ENCODE results near the gene RMND1.

The RMND1 gene

DNA sequence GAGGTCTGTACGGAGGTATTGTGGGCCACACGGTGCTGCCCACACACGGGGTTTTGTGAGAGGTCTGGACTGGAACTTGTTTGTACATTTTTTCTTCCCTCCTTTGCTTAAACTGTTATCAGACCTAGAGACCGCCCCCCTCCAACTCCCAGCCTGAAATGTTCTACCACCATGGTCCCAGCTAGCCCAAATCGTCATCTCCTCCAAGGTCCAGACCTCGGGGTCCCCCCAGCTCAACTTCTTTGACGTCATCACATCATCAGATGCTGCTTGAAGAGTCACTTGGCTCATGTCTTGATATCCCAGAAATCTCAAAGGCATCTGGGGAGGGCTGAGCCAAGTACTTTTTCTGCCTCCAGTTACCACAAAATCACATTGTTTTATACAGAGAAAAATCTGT is 39.1 kb upstream of the RMND1 start:
- no peak overlapping the region for H3K9ac ChIP-seq (ENCODE audit: low read depth in 1 of 2, low read length in 2 of 2)
- no peaks in the 10 kb centered on the region for H3K9me3 ChIP-seq (ENCODE audit: control insufficient read depth in 2 of 2, low read length in 2 of 2)
- H3K36me3 ChIP-seq (ENCODE audit: control insufficient read depth in 2 of 2, insufficient read depth in 2 of 2, low read length in 2 of 2) = no peaks in the 10 kb centered on the region
- peaks cover 13 to 17% of the 10 kb centered on the region in 2 donors for H3K27me3 ChIP-seq (ENCODE audit: control insufficient read depth in 2 of 2, insufficient read depth in 2 of 2, low read length in 2 of 2)
- H3K4me3 ChIP-seq (ENCODE audit: low read length in 2 of 2) = no peak overlapping the region
- H3K27ac ChIP-seq (ENCODE audit: low read depth in 2 of 2, low read length in 2 of 2) = no peak overlapping the region
- H3K4me1 ChIP-seq (ENCODE audit: control insufficient read depth in 2 of 2, insufficient read depth in 2 of 2, low read length in 2 of 2) = no peaks in the 10 kb centered on the region

DNA sequence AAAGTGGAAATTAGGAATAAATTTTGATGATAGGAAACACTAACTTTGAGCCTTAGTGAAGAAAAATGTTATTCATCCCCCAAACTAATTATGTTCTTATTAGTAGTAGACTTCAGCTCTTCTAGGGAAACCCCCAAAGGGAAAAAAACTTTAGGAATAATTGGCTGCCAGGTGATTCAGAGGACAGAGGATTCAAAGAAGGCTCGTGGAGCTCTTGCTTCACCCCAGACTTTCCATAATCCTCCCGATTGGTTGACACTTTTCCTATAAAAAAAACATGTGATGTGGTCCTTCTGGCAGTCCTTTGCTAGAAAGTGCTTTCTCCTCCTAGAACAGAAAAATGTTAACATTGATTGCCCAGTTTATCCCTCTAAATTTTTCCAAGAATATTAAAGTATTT is 36.3 kb upstream of the RMND1 start:
- Histone ChIP-seq H3K27ac (ENCODE audit: low read depth in 2 of 2, low read length in 2 of 2) (no peak overlapping the region), H3K9me3 (ENCODE audit: control insufficient read depth in 2 of 2, low read length in 2 of 2) (no peaks in the 10 kb centered on the region), H3K9ac (ENCODE audit: low read depth in 1 of 2, low read length in 2 of 2) (no peak overlapping the region), H3K4me3 (ENCODE audit: low read length in 2 of 2) (no peak overlapping the region), H3K36me3 (ENCODE audit: control insufficient read depth in 2 of 2, insufficient read depth in 2 of 2, low read length in 2 of 2) (no peaks in the 10 kb centered on the region), H3K27me3 (ENCODE audit: control insufficient read depth in 2 of 2, insufficient read depth in 2 of 2, low read length in 2 of 2) (peaks cover 0 to 2% of the 10 kb centered on the region in 2 donors), H3K4me1 (ENCODE audit: control insufficient read depth in 2 of 2, insufficient read depth in 2 of 2, low read length in 2 of 2) (no peaks in the 10 kb centered on the region)

GRCh38 chr6:151483994-151484393 is 32.1 kb upstream of the RMND1 start:
- Histone ChIP-seq H3K9me3 (ENCODE audit: control insufficient read depth in 2 of 2, low read length in 2 of 2) (no peaks in the 10 kb centered on the region), H3K4me3 (ENCODE audit: low read length in 2 of 2) (no peak overlapping the region), H3K36me3 (ENCODE audit: control insufficient read depth in 2 of 2, insufficient read depth in 2 of 2, low read length in 2 of 2) (no peaks in the 10 kb centered on the region), H3K4me1 (ENCODE audit: control insufficient read depth in 2 of 2, insufficient read depth in 2 of 2, low read length in 2 of 2) (no peaks in the 10 kb centered on the region), H3K27me3 (ENCODE audit: control insufficient read depth in 2 of 2, insufficient read depth in 2 of 2, low read length in 2 of 2) (no peaks in the 10 kb centered on the region), H3K27ac (ENCODE audit: low read depth in 2 of 2, low read length in 2 of 2) (no peak overlapping the region), H3K9ac (ENCODE audit: low read depth in 1 of 2, low read length in 2 of 2) (no peak overlapping the region)

DNA sequence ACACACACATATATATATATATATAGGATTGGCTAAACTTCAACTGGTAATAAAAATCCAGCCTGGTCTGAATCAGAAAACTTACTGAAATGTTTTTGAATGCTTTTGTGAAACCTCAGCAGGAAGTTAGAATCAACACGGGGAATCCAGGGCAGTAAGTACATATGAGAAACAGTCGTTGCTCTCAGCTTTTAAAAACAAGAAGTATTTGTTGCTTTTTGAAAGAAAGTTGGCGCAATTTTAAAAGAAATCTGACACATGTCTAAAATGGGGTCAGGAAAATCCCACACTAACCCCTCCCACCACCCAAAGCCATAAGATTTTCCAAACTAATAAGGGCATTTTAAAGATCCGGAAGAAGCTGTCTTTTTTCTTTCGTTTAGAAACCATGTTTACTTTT is 30.4 kb upstream of the RMND1 start:
- no peaks in the 10 kb centered on the region for H3K36me3 ChIP-seq (ENCODE audit: control insufficient read depth in 2 of 2, insufficient read depth in 2 of 2, low read length in 2 of 2)
- H3K4me1 ChIP-seq (ENCODE audit: control insufficient read depth in 2 of 2, insufficient read depth in 2 of 2, low read length in 2 of 2) = no peaks in the 10 kb centered on the region
- H3K9me3 ChIP-seq (ENCODE audit: control insufficient read depth in 2 of 2, low read length in 2 of 2) = no peaks in the 10 kb centered on the region
- no peaks in the 10 kb centered on the region for H3K27me3 ChIP-seq (ENCODE audit: control insufficient read depth in 2 of 2, insufficient read depth in 2 of 2, low read length in 2 of 2)
- no peak overlapping the region for H3K9ac ChIP-seq (ENCODE audit: low read depth in 1 of 2, low read length in 2 of 2)
- peak overlapping the region in 1 of 2 donors; percentile 9 for H3K27ac ChIP-seq (ENCODE audit: low read depth in 2 of 2, low read length in 2 of 2)
- peak overlapping the region in 1 of 2 donors; percentile 22 for H3K4me3 ChIP-seq (ENCODE audit: low read length in 2 of 2)

- Histone ChIP-seq H3K9me3 (ENCODE audit: control insufficient read depth in 2 of 2, low read length in 2 of 2) (no peaks in the 10 kb centered on the region), H3K9ac (ENCODE audit: low read depth in 1 of 2, low read length in 2 of 2) (no peak overlapping the region), H3K36me3 (ENCODE audit: control insufficient read depth in 2 of 2, insufficient read depth in 2 of 2, low read length in 2 of 2) (no peaks in the 10 kb centered on the region), H3K27me3 (ENCODE audit: control insufficient read depth in 2 of 2, insufficient read depth in 2 of 2, low read length in 2 of 2) (no peaks in the 10 kb centered on the region), H3K4me3 (ENCODE audit: low read length in 2 of 2) (no peak overlapping the region), H3K27ac (ENCODE audit: low read depth in 2 of 2, low read length in 2 of 2) (peak overlapping the region; percentile 6 to 11), H3K4me1 (ENCODE audit: control insufficient read depth in 2 of 2, insufficient read depth in 2 of 2, low read length in 2 of 2) (no peaks in the 10 kb centered on the region)
Observed at GRCh38 chr6:151481786-151482185, 29.9 kb upstream of the RMND1 start.

GRCh38 chr6:151478670-151479069 is 26.7 kb upstream of the RMND1 start:
- Histone ChIP-seq H3K4me1 (ENCODE audit: control insufficient read depth in 2 of 2, insufficient read depth in 2 of 2, low read length in 2 of 2) (peaks cover 0 to 2% of the 10 kb centered on the region in 2 donors), H3K4me3 (ENCODE audit: low read length in 2 of 2) (no peak overlapping the region), H3K36me3 (ENCODE audit: control insufficient read depth in 2 of 2, insufficient read depth in 2 of 2, low read length in 2 of 2) (no peaks in the 10 kb centered on the region), H3K9ac (ENCODE audit: low read depth in 1 of 2, low read length in 2 of 2) (no peak overlapping the region), H3K9me3 (ENCODE audit: control insufficient read depth in 2 of 2, low read length in 2 of 2) (no peaks in the 10 kb centered on the region), H3K27me3 (ENCODE audit: control insufficient read depth in 2 of 2, insufficient read depth in 2 of 2, low read length in 2 of 2) (no peaks in the 10 kb centered on the region), H3K27ac (ENCODE audit: low read depth in 2 of 2, low read length in 2 of 2) (no peak overlapping the region)

GRCh38 chr6:151477726-151478125 is 25.8 kb upstream of the RMND1 start:
- H3K27me3 ChIP-seq (ENCODE audit: control insufficient read depth in 2 of 2, insufficient read depth in 2 of 2, low read length in 2 of 2) = no peaks in the 10 kb centered on the region
- peaks cover 0 to 2% of the 10 kb centered on the region in 2 donors for H3K4me1 ChIP-seq (ENCODE audit: control insufficient read depth in 2 of 2, insufficient read depth in 2 of 2, low read length in 2 of 2)
- no peaks in the 10 kb centered on the region for H3K36me3 ChIP-seq (ENCODE audit: control insufficient read depth in 2 of 2, insufficient read depth in 2 of 2, low read length in 2 of 2)
- H3K27ac ChIP-seq (ENCODE audit: low read depth in 2 of 2, low read length in 2 of 2) = no peak overlapping the region
- H3K9me3 ChIP-seq (ENCODE audit: control insufficient read depth in 2 of 2, low read length in 2 of 2) = no peaks in the 10 kb centered on the region
- no peak overlapping the region for H3K4me3 ChIP-seq (ENCODE audit: low read length in 2 of 2)
- H3K9ac ChIP-seq (ENCODE audit: low read depth in 1 of 2, low read length in 2 of 2) = no peak overlapping the region

GRCh38 chr6:151475653-151476523 is 24.0 kb upstream of the RMND1 start:
- Histone ChIP-seq H3K27ac (ENCODE audit: low read depth in 2 of 2, low read length in 2 of 2) (no peak overlapping the region), H3K36me3 (ENCODE audit: control insufficient read depth in 2 of 2, insufficient read depth in 2 of 2, low read length in 2 of 2) (no peaks in the 10 kb centered on the region), H3K4me3 (ENCODE audit: low read length in 2 of 2) (peak overlapping the region in 1 of 2 donors; percentile 62), H3K9ac (ENCODE audit: low read depth in 1 of 2, low read length in 2 of 2) (no peak overlapping the region), H3K4me1 (ENCODE audit: control insufficient read depth in 2 of 2, insufficient read depth in 2 of 2, low read length in 2 of 2) (peaks cover 0 to 2% of the 10 kb centered on the region in 2 donors), H3K9me3 (ENCODE audit: control insufficient read depth in 2 of 2, low read length in 2 of 2) (no peaks in the 10 kb centered on the region), H3K27me3 (ENCODE audit: control insufficient read depth in 2 of 2, insufficient read depth in 2 of 2, low read length in 2 of 2) (no peaks in the 10 kb centered on the region)

- Histone ChIP-seq H3K27ac (ENCODE audit: low read depth in 2 of 2, low read length in 2 of 2) (no peak overlapping the region), H3K9me3 (ENCODE audit: control insufficient read depth in 2 of 2, low read length in 2 of 2) (no peaks in the 10 kb centered on the region), H3K36me3 (ENCODE audit: control insufficient read depth in 2 of 2, insufficient read depth in 2 of 2, low read length in 2 of 2) (peaks cover 18 to 22% of the 10 kb centered on the region in 2 donors), H3K9ac (ENCODE audit: low read depth in 1 of 2, low read length in 2 of 2) (no peak overlapping the region), H3K4me1 (ENCODE audit: control insufficient read depth in 2 of 2, insufficient read depth in 2 of 2, low read length in 2 of 2) (no peaks in the 10 kb centered on the region), H3K27me3 (ENCODE audit: control insufficient read depth in 2 of 2, insufficient read depth in 2 of 2, low read length in 2 of 2) (no peaks in the 10 kb centered on the region), H3K4me3 (ENCODE audit: low read length in 2 of 2) (no peak overlapping the region)
Observed at GRCh38 chr6:151464702-151465101, 12.8 kb upstream of the RMND1 start.

DNA sequence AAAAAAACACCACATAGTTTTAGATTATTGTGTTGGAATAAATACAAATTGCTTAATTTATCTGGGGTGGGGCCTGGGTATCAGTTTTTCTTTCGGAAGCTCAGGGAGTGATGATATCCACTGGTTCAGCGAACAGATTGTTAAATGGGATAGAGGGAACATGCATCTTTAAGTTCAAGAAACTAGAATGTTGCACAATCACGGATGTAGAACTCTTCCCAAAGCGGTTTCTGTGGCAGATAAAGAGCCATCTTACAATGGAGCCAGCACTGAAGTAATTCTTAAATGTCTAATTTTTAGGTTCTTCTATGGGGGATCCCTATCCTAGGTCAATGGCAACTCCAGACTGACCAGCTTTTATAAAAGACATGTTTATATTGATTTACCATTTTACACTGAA is 9.7 kb upstream of the RMND1 start:
- Histone ChIP-seq H3K9ac (ENCODE audit: low read depth in 1 of 2, low read length in 2 of 2) (no peak overlapping the region), H3K27ac (ENCODE audit: low read depth in 2 of 2, low read length in 2 of 2) (no peak overlapping the region), H3K36me3 (ENCODE audit: control insufficient read depth in 2 of 2, insufficient read depth in 2 of 2, low read length in 2 of 2) (peaks cover 23% of the 10 kb centered on the region in 2 donors), H3K4me3 (ENCODE audit: low read length in 2 of 2) (no peak overlapping the region), H3K9me3 (ENCODE audit: control insufficient read depth in 2 of 2, low read length in 2 of 2) (no peaks in the 10 kb centered on the region), H3K4me1 (ENCODE audit: control insufficient read depth in 2 of 2, insufficient read depth in 2 of 2, low read length in 2 of 2) (no peaks in the 10 kb centered on the region), H3K27me3 (ENCODE audit: control insufficient read depth in 2 of 2, insufficient read depth in 2 of 2, low read length in 2 of 2) (no peaks in the 10 kb centered on the region)

Measured in mucosa of rectum (tissue), 2 donors.